ENCODE measurements around the gene FEM1B. TPM values are rescaled to one million over a fixed set of nuclear protein-coding genes. Genes with fewer than 3 reads are reported as not detected.

The FEM1B gene
- polyA plus RNA-seq, 2 of the 4 experiments (the other 2 are of a cell fraction): 19.5 to 59.1 TPM

- POLR2A ChIA-PET: interaction anchor here (0.6 to 1.2 kb wide), 3 partner anchors 16 to 342 kb away, joined by 3 to 34 read pairs (median 5); partner anchors contain the start of gene FEM1B
These were observed 20.7 kb upstream of the FEM1B start for GRCh38 chr15:68256675-68257450.

More at GRCh38 chr15:68256675-68257450, 20.7 kb upstream of the FEM1B start:
- peak overlapping the region; percentile 74 for H3K4me2 ChIP-seq
- FAIRE-seq (peak; percentile 23), DNase-seq (ENCODE audit: low read depth in 1 of 2, low spot score in 1 of 2) (peak; percentile 64 to 90), ATAC-seq (peak; percentile 85 to 87)
- peak overlapping the region; percentile 28 for H3K4me3 ChIP-seq
- H3K4me1 ChIP-seq: peaks cover 12% of the 10 kb centered on the region; the same call in 2 of the 3 replicates
- H3K9me3 ChIP-seq: no peaks in the 10 kb centered on the region
- CTCF ChIA-PET: interaction anchor here (0.6 to 9.8 kb wide), 9 partner anchors 10 to 619 kb away, joined by 3 to 189 read pairs (median 4); partner anchors contain the start of gene FEM1B
- WGBS (ENCODE audit: missing lambda C conversion rate): 59% methylated on average over 46 of the region's 57 CpGs
- H3K27ac ChIP-seq: peak overlapping the region; percentile 78 to 86
- TF ChIP-seq CEBPB (IDR thresholded peaks at IDR 0.05) (peak; percentile 96), BCL3 (IDR thresholded peaks at IDR 0.05) (no peak), NFE2L2 (conservative IDR thresholded peaks at IDR 0.05; ENCODE audit: low read length) (no peak), MYC (IDR thresholded peaks at IDR 0.05; ENCODE audit: borderline replicate concordance, low read length) (peak; percentile 67; the same call in 1 of the 2 replicates), HMGXB4 (CRISPR knock-in tag; IDR thresholded peaks at IDR 0.05; ENCODE audit: borderline replicate concordance) (no peak), HES2 (IDR thresholded peaks at IDR 0.05) (peak; percentile 84), MAX (IDR thresholded peaks at IDR 0.05) (peak; percentile 80), HOXB5 (CRISPR knock-in tag; IDR thresholded peaks at IDR 0.05) (0 out of 2 replicates have a peak, but pooled peaks have one; percentile 31), ESRRA (IDR thresholded peaks at IDR 0.05; ENCODE audit: borderline replicate concordance, low read length) (no peak), FOXS1 (CRISPR knock-in tag; IDR thresholded peaks at IDR 0.05) (no peak), E2F6 (IDR thresholded peaks at IDR 0.05; ENCODE audit: borderline replicate concordance, low read depth) (peak; percentile 82), BHLHE40 (IDR thresholded peaks at IDR 0.05; ENCODE audit: low read depth, low read length) (no peak), SREBF2 (IDR thresholded peaks at IDR 0.05) (no peak), HOXB13 (CRISPR knock-in tag; IDR thresholded peaks at IDR 0.05; ENCODE audit: low read depth) (peak; percentile 44; the same call in 1 of the 2 replicates), RAD21 (conservative IDR thresholded peaks at IDR 0.05 in 1 of 2, IDR thresholded peaks at IDR 0.05 in 1 of 2) (0 out of 5 replicates have a peak, but pooled peaks of 1 of the 2 experiments have one; percentile 20), POLR2A (IDR thresholded peaks at IDR 0.05; ENCODE audit: low read length) (peak; percentile 21; the same call in 1 of the 2 replicates), CHD4 (IDR thresholded peaks at IDR 0.05; ENCODE audit: borderline replicate concordance) (no peak), HOXA7 (CRISPR knock-in tag; IDR thresholded peaks at IDR 0.05) (0 out of 2 replicates have a peak, but pooled peaks have one; percentile 16), ATOH8 (CRISPR knock-in tag; IDR thresholded peaks at IDR 0.05; ENCODE audit: low read depth) (no peak), RFX5 (IDR thresholded peaks at IDR 0.05) (no peak), TFCP2L1 (CRISPR knock-in tag; IDR thresholded peaks at IDR 0.05) (peak; percentile 81; the same call in 1 of the 2 replicates), ELK1 (IDR thresholded peaks at IDR 0.05; ENCODE audit: low read depth, low read length) (no peak), JUN (IDR thresholded peaks at IDR 0.05) (no peak; a peak in 1 of 5 replicates)
